SK-N-SH (cell line): Measurements from ENCODE around the gene OTC.

Experiments
- POLR2AphosphoS5 ChIP-seq: IDR thresholded peaks from 2 replicates; pipeline ENCODE4 v1.6.1; 2012; ENCODE audit warnings: low read depth, low read length
- TF ChIP-seq, protein P1 (sequence below): fragments of 200-600 bp; sonication (generic); IDR thresholded peaks from 2 replicates; pipeline ENCODE4 v1.6.1; 2017; ENCODE audit warnings: antibody characterized with exemption, mild to moderate bottlenecking, moderate library complexity

DNA sequence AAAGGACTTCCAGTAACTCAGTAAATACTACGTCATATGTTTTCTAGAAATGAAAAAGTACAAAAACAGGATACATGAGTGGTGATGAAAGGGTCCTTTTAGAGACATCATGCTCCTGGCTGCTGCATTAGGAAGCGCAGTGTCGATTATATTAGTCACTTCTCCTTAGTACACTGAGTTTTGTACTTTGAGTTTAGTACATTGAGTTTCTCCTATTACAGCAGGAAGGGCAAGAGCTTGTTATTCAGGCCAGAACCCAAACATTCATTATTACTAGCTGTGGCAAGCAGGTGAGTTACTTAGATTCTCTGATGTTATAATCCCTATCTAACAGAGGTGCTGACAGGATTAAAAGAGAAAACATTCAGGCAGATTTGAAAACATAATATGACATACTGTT lies 46.4 kb upstream of the OTC start:
- TF ChIP-seq, protein P1, sequence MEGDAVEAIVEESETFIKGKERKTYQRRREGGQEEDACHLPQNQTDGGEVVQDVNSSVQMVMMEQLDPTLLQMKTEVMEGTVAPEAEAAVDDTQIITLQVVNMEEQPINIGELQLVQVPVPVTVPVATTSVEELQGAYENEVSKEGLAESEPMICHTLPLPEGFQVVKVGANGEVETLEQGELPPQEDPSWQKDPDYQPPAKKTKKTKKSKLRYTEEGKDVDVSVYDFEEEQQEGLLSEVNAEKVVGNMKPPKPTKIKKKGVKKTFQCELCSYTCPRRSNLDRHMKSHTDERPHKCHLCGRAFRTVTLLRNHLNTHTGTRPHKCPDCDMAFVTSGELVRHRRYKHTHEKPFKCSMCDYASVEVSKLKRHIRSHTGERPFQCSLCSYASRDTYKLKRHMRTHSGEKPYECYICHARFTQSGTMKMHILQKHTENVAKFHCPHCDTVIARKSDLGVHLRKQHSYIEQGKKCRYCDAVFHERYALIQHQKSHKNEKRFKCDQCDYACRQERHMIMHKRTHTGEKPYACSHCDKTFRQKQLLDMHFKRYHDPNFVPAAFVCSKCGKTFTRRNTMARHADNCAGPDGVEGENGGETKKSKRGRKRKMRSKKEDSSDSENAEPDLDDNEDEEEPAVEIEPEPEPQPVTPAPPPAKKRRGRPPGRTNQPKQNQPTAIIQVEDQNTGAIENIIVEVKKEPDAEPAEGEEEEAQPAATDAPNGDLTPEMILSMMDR: no peak
- TF ChIP-seq POLR2AphosphoS5: no peak
